LHCN-M2 (cell line): ENCODE data around the gene CNIH3. TPM values are rescaled to one million over a fixed set of nuclear protein-coding genes. Genes with fewer than 3 reads are reported as not detected.
"Not testable (repeated sequence)": the region's sequence is repeated elsewhere in the genome, so short reads cannot be mapped to it uniquely, and the experiment has no call there.

ENCODE experiments used
- DNase-seq: peaks from one replicate; pipeline ENCODE4 v3.0.0-alpha.2; 2012; ENCODE audit warnings: low read depth
- total RNA-seq: library from RNA; depleted of rRNA; stranded (reverse); fragments of >200 nt; gene quantifications from 2 replicates; pipeline ENCODE4 v1.2.3, GENCODE V29; 2014

Gene CNIH3
- total RNA-seq, 1 experiment from 2014 or later: 13.4 TPM

DNA sequence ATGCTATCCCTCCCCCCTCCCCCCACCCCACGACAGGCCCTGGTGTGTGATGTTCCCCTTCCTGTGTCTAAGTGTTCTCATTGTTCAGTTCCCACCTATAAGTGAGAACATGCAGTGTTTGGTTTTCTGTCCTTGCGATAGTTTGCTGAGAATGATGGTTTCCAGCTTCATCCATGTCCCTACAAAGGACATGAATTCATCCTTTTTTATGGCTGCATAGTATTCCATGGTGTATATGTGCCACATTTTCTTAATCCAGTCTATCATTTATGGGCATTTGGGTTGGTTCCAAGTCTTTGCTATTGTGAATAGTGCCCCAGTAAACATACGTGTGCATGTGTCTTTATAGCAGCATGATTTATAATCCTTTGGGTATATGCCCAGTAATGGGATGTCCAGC lies 70.0 kb downstream of the CNIH3 start:
- not testable (repeated sequence) for DNase-seq

DNA sequence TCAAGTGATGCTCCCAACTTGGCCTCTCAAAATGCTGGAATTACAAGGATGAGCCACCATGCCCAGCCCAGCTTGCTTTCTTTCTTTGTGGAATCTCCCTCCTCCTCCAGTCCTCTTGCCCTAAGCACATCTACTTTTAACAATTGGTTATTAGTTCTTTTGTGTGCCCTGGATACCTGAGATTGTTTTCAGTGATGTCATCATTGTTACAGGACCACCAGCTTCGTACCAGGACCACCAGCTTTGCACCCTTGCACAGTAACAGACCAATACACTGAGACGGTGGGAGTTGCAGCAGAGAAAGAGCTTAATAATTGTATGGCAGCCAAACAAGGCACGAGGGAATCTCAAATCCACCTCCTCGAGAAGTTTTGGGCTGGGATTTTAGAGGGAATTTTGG lies 71.3 kb downstream of the CNIH3 start:
- DNase-seq: no peak

DNA sequence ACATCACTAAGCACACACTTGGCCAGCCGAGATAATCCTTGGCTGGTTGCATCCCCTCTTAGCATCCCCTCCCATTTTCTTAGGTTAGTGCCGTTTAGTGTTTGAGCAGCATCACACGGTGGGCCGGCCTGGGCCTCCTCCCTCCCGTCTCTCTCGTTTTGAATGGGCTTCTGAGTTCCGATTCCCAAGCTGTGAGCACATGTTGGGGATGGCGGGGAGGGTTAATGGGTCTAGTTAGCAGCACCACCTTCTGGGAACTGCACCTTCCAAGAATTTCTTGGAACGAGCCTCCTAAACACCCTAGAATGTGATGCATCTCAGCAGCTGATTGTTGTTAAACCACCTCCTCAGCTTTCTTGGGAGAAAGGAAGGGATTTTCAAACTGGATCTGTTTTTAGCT lies 73.3 kb downstream of the CNIH3 start:
- DNase-seq: no peak

DNA sequence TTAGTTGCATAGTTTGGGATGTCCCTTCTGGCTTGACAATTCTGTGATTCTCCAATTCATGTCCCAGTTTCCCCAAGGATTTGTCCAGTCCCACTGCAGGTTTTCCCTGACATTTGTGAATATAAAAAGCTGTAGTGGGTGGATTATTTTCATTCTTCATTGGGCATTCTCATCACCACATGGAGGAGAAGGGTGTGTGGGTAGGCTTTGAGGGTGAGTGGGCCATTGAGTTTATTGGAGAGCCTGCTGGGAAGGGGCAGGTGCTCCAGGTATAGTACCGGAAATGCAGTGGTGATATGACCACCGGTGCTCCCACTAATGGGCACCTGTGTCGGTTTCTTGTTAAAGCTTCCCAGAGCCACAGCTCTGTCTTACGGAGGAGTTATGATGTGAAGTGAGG lies 74.5 kb downstream of the CNIH3 start:
- no peak for DNase-seq

DNA sequence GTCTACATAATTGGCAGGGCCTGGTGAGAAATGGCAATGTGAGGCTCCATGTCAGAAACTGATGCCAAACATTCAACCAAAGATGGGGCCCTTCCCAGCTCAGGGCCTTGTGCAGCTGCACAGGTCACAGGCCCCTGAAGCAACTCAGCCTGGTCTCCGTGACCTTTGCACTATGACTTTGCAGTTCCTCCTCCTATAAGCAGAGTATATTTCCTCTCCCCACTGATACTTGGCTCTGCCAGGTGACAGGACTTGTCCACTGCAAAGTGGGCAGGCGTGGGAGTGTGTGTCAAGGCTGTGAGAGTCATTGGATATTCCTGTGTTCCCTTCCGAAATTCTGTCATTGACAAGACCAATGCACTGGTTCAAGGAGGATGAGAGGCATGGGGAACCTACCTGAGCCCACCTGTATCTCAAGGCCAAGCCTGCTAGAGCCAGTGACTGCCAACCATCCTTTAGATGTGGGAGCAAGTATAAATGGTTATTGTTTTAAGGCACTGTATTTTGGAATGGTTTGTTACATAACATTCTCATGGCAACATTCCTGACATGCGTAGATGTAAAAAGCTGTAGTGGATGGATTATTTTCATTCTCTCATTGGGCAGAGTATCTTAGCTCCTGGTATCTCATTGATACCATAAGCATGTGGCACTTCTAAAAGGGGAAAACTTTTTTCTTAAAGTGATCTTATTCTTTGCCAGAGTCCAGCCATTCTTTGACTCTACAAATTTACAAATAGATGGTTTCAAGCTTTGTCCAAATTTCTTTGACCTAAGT lies 75.2 kb downstream of the CNIH3 start:
- no peak for DNase-seq

DNA sequence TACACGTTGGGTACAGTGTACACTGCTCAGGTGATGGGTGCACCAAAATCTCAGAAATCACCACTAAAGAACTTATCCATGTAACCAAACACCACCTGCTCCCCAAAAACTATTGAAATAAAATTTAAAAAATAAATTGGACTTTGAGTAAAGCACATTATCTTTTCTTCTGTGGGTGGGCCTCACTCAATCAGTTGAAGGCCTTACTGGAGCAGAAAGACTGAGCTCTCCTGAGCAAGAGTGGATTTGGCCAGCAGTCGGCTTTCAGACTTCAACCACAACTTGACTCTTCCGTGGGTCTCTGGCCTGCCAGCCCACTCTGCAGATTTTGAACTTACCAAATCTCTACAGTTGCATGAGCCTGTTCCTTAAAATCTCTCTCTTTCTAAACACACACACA lies 78.9 kb downstream of the CNIH3 start:
- DNase-seq: no peak

DNA sequence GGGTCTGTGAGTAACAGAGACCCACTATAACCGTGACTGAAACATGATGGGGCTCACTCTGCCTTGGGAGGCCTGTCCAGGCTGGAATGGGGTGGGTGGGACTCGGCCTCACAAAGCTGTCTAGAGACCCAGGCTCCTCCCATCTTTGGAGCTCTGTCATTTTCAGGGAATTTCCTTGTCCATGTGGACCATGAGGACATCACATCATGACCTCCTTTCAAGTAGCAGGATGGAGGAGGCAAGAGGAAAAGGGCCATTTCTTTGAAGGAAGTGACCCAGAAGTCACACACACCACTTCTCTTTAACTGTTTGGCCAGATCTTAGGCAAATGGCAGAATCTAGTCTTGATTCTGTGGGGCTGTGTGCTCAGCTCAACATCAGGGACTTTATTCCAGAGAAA lies 79.9 kb downstream of the CNIH3 start:
- no peak for DNase-seq

DNA sequence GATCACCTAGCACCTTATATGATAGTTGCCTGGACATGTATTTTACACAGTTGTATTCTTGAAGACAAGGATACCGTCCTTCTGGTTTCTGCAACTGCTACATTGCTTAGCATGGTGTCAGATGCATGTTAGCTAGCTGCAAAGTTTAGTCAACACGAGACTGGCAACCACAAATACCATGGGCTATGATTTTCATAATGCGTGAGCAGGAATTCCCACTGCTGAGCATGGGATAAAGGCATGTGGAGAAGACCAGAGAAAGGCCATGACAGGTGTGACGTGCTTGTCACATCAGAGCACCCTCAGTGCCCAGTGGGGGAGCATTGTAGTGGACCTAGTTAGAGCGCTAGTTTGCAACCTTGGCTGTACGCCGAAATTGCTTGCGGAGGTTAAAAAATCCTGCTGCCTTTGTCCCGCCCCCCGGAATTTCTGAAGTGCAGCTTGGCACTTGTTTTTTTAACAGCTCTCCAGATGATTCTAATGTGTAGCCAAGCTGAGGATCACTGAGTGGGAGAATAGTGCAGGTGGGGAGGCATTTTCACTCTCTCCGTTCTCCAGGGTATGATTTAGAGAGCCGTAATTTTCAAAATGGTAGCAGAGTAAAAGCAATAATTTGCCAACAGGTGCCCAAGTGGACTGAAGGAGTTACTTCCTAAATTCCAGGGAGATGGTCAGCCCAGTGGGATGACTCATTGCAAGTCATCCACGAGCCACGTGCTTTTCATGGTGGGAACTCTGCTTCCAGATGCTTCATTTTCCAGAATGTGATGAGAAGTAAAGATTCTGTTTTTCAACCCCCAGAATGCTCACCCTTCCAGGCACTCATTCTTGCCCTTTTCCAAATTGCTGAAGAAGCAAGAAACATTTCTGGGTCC lies 81.0 kb downstream of the CNIH3 start:
- DNase-seq: peak; percentile 89

DNA sequence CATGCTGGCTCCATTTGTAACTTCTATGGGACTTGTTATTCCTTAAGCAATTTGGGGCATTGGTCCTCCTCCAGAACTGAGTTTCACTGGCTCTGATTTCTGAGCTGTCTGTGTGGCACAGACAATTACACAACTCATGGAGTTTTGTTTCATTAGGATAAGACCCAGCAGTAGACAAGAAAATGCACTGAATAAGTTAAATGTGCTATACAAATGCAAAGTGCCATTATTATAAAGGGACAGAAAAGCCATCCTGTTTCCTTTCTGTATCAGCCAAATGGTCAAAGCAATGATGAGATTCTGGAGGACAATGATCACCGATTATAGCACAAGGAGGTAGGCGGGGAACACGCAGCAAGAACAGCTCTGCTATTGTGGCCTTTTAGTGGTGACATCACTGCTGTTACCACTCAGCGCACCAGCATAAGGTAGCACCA lies 81.9 kb downstream of the CNIH3 start:
- DNase-seq: no peak

DNA sequence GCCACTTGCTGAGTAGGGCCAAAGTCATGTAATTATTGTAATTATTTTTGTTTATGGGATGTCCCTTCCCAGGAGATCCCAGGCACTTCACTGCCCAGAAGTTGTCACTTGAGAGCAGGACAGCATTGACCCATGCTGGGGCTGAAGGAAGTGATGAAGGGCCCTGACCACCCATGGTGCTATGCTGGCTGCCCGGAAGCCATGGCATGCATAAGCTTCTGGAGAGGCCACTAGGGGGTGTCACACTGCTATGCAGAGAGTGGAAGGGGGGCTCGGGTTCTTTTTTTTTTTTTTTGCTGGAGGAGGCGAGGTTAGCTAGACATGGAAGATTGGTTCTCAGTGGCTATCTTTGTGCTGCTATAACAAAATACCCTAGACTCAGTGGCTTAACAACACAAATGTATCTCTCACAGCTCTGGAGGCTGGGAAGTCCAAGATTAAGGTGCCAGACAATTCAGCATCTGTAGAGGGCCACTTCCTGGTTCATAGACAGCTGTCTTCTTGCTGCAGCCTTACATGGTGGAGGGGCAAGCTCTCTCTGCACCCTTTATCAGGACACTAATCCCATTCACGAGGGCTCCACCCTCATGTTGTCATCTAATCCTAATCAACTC lies 84.9 kb downstream of the CNIH3 start:
- peak; percentile 21 for DNase-seq

DNA sequence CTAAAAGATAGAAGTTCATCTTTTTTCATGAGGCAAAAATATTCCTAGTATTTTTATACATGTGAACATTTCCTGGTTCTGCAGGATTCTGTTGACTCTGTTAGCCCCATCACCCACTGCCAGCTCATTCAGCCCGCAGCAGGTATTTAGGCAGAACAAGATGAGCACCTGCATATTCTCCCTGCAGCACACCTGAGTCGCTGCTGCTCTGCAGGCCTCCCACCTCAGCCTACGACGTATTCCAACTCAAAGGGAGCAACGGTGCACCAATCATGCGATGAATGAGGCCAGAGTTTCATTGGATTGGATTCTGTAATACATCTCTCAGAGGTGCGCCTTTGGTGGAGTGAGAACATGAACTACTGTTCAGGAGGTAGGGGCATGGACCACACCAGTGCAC lies 87.6 kb downstream of the CNIH3 start:
- no peak for DNase-seq

DNA sequence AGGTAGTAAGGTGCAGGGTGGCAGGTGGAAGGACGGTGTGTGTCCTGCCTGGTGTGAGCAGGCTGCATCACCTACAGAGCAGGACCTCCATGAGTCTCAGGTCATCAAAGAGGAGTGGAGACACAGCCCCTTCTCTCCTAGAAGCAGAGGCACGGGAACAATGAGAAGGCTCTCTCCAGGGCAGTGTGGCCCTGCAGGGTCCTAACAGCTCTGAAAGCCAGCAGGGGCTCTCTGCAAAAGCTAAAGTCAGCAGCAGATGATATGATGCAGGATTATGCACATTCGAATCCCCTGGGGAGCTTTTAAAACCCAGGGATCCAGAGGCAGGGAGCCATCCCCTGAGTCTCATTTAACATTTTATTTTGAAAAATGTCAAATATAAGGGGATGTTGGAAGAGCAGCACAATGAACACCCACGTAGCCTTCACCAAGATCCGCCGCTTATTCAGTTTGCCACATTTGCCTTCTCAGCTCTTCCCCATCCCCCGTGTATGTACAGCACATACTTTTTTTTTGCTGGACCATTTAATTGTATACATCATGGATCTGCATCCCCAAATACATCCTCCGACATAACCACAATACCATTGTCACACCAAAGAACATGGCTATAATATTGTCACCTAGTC lies 88.1 kb downstream of the CNIH3 start:
- DNase-seq: no peak

DNA sequence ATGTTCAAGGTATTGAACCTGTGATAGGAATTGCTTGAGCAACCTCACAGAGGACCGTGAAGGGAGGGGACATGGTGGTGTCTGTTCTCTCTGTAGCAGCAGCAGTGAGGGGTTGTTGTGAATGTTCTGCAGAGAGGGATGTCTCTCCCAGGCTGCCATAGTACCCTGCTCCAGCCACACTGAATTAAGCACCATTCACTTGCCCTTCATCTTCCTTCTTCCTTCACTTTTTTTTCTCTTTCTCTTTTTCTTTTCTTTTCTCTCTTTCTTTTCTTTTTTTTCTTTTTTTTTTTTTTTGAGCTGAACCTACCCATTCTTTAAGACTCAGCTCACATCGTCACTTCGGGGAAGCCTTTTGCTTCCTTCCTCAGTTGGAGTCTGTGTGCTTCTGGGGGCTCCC lies 89.5 kb downstream of the CNIH3 start:
- DNase-seq: no peak

DNA sequence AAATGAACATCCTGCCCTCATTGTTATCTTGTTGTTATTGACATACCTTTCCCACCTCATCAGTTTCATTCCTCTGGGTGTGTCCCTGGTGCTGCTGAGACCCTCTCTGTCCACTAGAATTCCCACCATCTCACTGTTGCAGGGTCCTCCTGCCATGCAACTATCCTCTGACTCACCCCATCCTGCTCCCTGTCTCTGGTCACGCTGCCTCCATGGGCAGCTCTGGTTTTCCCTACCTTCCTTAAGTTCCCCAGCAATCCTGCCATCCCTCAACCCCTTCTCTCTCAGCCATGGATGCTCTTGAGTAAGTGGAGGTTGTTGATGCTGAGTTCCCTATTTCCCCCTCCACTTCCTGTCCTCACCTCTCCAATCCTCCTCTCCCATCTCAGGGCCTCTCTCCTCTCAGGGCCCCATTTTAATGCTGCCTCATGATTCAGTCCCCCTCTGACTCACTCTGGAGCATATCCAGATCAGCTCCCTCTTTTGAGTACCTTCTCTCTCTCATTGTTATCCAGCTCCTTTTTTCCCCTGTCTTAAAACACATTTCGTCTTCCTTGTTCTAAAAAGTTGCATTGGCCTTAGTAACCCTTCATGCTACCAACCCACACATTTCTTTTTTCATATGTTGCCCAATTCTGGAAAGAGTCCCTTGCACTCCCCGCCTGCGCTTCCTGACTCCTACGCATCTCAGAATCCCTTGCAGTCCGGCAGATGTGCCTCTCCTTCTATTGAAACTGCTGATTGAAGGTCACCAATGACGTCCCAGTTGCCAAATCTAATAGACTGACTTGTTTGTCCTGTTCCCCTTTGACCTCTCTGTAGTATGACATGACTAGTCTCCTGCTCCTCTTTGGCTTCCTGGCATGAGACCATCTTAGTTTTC lies 92.0 kb downstream of the CNIH3 start:
- peak; percentile 75 for DNase-seq

DNA sequence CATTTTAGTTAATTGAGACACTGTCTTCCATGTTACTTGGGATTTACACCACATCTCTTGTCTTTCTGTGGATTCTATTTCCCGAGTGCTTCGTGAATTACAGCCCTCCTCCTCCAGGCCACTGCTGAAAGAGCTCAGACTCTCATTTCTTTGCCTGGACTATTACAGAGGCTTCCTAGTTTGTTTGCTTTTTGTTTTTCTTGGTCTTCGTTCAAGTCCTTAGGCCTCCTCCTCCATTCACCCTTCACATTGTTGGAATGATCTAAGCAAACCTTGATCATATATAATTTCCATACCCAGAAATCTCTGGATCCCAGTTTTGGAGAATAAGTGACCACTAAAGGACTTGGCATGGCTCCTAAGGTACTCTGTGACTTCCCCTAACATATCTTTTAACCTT lies 94.1 kb downstream of the CNIH3 start:
- no peak for DNase-seq

DNA sequence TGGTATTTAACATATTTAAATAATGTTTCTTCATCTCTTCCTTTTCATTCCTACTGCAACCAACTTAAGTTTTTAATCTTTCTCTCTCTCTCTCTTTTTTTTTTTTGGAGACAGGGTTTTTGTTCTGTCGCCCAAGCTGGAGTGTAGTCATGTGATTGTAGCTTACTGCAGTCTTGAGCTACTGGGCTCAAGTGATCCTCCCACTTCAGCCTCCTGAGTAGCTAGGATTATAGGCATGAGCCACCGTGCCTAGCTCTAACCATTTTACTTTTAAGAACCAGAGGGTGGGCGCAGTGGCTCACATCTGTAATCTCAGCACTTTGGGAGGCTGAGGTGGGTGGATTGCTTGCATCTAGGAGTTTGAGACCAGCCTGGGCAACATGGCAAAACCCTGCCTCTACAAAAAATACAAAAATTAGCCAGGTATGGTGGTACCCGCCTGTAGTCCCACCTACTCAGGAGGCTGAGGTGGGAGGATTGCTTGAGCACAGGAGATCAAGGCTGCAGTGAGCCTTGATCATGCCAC lies 95.2 kb downstream of the CNIH3 start:
- not testable (repeated sequence) for DNase-seq

DNA sequence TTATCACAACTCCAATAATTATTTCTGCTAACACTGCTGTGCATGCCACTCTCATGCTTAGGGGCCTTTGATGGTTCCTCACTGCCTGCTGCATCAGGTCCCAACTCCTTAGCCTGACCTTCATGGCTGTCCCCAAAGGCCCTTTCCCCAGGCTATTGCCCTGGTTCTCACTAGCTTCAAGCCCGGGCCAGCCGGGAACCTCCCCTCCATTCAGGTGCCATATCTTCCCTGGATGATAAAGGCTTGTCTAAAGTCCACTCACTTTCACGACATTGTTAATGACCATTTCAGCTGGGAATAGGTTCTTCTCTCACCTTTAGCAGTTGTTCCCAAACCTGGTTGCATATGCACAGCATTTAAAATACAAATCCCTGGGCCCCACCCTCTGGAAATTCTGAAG lies 95.8 kb downstream of the CNIH3 start:
- DNase-seq: no peak

DNA sequence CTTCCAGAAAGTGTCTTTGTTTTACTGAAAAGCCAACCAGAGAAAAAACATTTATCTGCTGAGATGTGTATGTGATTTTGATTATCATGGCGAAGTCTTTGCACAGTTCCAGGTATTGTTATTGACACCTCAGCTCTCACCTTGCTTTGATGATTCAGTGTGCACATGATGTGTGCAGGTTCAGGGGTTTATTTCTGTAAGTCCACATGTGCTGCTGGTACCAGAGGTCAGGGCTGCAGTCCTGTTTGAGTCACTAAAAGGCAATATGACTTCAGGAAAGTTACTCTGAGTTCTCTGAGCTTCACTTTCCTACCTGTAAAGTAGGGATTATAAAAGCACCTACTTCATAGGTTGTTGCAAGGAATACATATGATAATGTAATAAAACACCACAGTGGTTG lies 97.1 kb downstream of the CNIH3 start:
- no peak for DNase-seq

DNA sequence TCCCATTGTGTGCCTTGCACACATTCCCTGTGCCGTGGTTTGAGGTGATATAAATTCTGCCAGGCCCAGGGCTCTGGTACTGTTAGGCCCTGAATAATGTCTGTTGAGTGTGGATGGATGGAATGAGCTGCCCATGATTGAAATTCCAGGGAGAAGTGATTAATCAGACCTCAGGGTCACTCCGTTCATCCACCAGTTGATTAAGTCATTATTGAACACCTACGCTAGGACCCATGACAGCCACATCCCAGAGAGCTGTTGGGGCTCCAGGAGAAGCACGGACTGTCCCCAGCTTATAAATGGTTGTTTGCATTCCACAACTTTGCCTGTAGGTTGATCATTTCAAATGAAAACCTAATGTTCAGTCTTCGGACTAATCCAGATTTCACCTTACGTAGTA lies 98.4 kb downstream of the CNIH3 start:
- DNase-seq: no peak

DNA sequence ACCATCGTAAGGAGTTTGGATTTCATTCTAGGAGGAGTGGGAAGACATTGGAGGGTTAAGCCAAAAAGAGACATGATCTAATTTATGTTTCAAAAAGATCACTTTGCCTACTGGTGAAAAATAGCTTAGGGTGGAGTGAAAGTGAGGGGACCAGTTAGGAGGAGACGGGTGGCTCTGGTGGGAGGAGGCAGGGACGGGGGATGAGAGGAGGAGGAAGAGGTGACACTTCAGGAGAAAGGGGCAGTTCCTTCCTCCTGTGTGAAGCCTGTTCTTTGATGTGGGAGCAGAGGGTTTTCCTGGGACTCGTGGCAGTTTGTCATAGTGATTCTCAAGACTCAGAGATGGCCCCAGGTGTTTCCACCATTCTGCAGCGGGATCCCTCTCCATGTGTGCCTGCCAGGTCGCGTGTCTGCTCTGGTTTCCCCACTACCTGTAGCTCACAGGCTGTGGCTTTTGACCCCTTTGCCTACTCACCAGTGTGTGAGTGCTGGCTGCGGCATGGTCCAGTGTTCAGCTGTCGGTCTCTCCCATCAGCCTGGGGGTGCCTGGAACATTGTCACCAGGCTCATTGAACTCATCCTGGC lies 102.4 kb downstream of the CNIH3 start:
- no peak for DNase-seq
